Uterus (tissue), 4 donors: ENCODE measurements around the gene OR52E2. TPM values are rescaled to one million over a fixed set of nuclear protein-coding genes. Genes with fewer than 3 reads are reported as not detected.

Source experiments
- DNase-seq, 2 donors: peaks; one replicate each; pipeline ENCODE4 v3.0.0-alpha.2; 2019 to 2020
- H3K27ac ChIP-seq, 2 donors: fragments of 200-600 bp; sonication (generic); 1 replicate in 1 of 2; 2 replicates in 1 of 2; pipeline ENCODE4 v1.5.1; 2016 to 2018
- H3K27me3 ChIP-seq, 2 donors: fragments of 200-600 bp; sonication (generic); one replicate each; pipeline ENCODE4 v1.5.1; 2018 to 2019; ENCODE audit warnings: control low read depth in 1 of 2
- H3K36me3 ChIP-seq, 2 donors: fragments of 200-600 bp; sonication (generic); one replicate each; pipeline ENCODE4 v1.5.1; 2019; ENCODE audit warnings: control low read depth in 1 of 2
- H3K4me1 ChIP-seq, 2 donors: fragments of 200-600 bp; sonication (generic); one replicate each; pipeline ENCODE4 v1.5.1; 2018 to 2019; ENCODE audit warnings: control low read depth in 1 of 2
- H3K4me3 ChIP-seq, 2 donors: fragments of 200-600 bp; sonication (generic); 1 replicate in 1 of 2; 2 replicates in 1 of 2; pipeline ENCODE4 v1.5.1; 2018 to 2019; ENCODE audit warnings: mild to moderate bottlenecking in 1 of 2
- H3K9me3 ChIP-seq, 2 donors: fragments of 200-600 bp; sonication (generic); one replicate each; pipeline ENCODE4 v1.5.1; 2019; ENCODE audit warnings: control low read depth in 1 of 2
- POLR2A ChIP-seq, 2 donors: fragments of 450-650 bp; IDR thresholded peaks; one replicate each; pipeline ENCODE4 v1.6.1; 2016; ENCODE audit warnings: antibody characterized with exemption in 2 of 2, mild to moderate bottlenecking in 1 of 2, moderate library complexity in 1 of 2
- intact Hi-C: fragments of 100-400 bp; cut with DNase I; formaldehyde crosslinking; loops from one replicate; pipeline ENCODE4 v1.15.1; 2023; ENCODE audit warnings: low total_unique reads
- total RNA-seq, 4 donors: library from RNA; depleted of rRNA in 3 of 4; stranded (reverse); fragments of >200 nt in 3 of 4; gene quantifications; one replicate each; pipeline versions ENCODE4 v1.1.0 to v1.2.4, GENCODE V29; 2014 to 2023
- TF ChIP-seq, protein P1 (sequence below), 4 experiments: fragments of 200-600 bp in 2 of 4; fragments of 450-650 bp in 2 of 4; sonication (generic) in 2 of 4; IDR thresholded peaks; one replicate each; pipeline ENCODE4 v1.5.1; 2016 to 2019; ENCODE audit warnings: antibody characterized with exemption in 4 of 4, mild to moderate bottlenecking in 2 of 4, moderate library complexity in 1 of 4
- donor health status: DM: yes; HTN: yes; CAD: no.

OR52E2 gene
- not detected for total RNA-seq

DNA sequence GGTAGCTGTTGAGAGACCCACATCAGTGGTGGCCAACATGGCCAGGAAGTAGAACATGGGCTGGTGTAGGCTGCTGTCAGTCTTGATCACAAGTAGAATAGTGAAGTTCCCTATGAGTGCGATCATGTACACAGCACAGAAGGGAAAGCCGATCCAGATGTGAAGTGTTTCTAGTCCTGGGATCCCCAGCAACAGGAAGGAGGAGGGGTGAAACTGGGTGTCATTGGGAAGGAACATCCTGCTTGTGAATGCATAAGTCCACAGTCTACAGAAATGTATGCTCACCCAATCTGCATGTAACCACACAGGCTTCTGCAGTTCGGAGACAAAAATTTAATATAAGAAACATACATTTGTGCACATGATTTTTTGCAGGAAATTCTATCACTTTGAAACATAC lies at the start of gene OR52E2:
OR52E2 (minus strand) TSS at position 237 of the 400 bp plus-strand sequence; CDS start at position 237, 0 bp downstream.
- no peak for TF ChIP-seq POLR2A (IDR thresholded peaks at IDR 0.05)
- TF ChIP-seq, protein P1, sequence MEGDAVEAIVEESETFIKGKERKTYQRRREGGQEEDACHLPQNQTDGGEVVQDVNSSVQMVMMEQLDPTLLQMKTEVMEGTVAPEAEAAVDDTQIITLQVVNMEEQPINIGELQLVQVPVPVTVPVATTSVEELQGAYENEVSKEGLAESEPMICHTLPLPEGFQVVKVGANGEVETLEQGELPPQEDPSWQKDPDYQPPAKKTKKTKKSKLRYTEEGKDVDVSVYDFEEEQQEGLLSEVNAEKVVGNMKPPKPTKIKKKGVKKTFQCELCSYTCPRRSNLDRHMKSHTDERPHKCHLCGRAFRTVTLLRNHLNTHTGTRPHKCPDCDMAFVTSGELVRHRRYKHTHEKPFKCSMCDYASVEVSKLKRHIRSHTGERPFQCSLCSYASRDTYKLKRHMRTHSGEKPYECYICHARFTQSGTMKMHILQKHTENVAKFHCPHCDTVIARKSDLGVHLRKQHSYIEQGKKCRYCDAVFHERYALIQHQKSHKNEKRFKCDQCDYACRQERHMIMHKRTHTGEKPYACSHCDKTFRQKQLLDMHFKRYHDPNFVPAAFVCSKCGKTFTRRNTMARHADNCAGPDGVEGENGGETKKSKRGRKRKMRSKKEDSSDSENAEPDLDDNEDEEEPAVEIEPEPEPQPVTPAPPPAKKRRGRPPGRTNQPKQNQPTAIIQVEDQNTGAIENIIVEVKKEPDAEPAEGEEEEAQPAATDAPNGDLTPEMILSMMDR (IDR thresholded peaks at IDR 0.05), result no peak
- no peaks in the 10 kb centered on the region for H3K36me3 ChIP-seq
- intact Hi-C loops, result no loop called here
- no peaks in the 10 kb centered on the region for H3K9me3 ChIP-seq
- H3K4me1 ChIP-seq, result no peaks in the 10 kb centered on the region
- H3K27ac ChIP-seq, result no peak within 1 kb of the TSS
- no peak for DNase-seq
- no peaks in the 10 kb centered on the region for H3K27me3 ChIP-seq
- no peak within 1 kb of the TSS for H3K4me3 ChIP-seq

DNA sequence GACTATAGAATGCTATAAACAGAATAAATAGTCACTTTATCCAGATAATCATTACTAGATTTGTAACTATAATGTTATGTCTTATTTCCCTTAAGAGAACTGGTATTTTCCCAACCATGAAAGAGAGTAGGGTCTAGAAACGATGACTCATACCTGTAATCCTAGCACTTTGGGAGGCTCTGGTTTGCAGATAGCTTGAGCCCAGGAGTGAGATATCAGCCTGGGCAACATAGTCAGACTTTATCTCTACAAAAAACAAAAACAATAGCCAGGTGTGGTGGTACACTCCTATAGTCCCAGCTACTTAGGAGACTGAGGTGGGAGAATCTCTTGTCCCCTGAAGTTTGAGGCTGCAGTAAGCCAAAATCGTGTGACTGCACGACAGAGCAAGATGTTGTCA lies 47.9 kb upstream of the OR52E2 start:
- no peak for DNase-seq
- Histone ChIP-seq H3K4me1 (no peaks in the 10 kb centered on the region), H3K27me3 (no peaks in the 10 kb centered on the region), H3K9me3 (no peaks in the 10 kb centered on the region), H3K4me3 (no peak overlapping the region), H3K36me3 (no peaks in the 10 kb centered on the region), H3K27ac (no peak overlapping the region)
- TF ChIP-seq POLR2A (IDR thresholded peaks at IDR 0.05), result no peak
- TF ChIP-seq, protein P1 (IDR thresholded peaks at IDR 0.05), result no peak
- intact Hi-C loops, result no loop called here

DNA sequence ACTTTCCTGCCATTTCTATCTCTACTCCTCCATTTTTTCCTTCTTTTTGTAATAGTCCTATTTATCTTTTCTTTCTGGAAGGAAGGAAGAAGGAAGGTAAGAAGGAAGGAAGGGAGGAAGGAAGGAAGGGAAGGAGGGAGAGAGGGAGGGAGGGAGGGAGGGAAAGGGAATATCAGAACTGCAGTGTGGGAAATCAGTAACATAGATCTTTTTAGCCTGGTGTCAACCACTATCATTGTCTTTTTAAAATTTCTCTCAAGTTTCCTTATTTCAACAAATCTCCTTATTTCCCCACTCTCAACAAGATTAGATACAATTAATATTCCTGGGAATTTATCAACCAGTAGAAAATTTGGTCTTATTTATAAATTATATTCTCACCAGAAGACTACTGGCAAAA lies 43.6 kb upstream of the OR52E2 start:
- no peak for TF ChIP-seq POLR2A (IDR thresholded peaks at IDR 0.05)
- TF ChIP-seq, protein P1 (IDR thresholded peaks at IDR 0.05), result no peak
- intact Hi-C loops, result no loop called here
- no peaks in the 10 kb centered on the region for H3K9me3 ChIP-seq

DNA sequence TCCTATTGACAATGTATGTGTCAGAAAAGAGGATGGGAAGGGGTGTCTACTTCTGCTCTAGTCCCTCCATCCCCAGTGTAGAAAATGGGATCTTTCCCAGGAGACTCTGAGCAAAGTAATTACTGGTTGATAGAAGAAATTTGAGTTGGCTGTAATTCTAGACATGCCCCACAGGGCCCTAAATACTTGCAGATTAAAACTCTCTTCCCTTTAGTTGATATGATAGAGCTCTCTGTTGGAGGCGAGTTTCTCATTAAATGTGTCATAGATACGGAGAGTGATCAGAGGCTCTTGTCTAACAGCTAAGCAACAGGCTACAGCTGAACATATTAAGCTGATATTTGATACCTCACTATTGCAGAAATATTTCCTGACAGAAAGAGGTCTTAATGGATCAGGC lies 42.8 kb upstream of the OR52E2 start:
- intact Hi-C loops, result no loop called here

More for the DNA sequence above, 43.6 kb upstream of the OR52E2 start:
- Histone ChIP-seq H3K36me3 (no peaks in the 10 kb centered on the region), H3K27ac (no peak overlapping the region), H3K4me1 (no peaks in the 10 kb centered on the region), H3K27me3 (no peaks in the 10 kb centered on the region), H3K4me3 (no peak overlapping the region)
- no peak for DNase-seq

DNA sequence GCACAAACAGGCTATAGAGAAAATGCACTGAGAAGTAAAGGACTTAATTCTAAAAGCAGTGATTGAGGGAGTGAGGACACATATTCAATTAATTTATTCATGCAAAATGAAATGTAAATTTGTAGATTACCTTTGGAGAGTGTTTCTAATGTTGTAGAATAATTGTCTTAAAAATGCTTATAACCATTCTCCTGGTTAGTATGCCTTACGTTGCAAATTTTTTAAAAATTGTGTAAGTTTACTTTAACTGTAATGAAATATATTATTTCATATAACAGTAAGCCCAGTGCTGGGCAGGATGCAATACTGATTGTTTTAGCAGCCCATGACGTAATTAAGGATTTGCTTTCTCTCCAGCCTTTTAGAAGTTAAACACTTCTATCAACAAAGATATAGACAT lies 36.6 kb upstream of the OR52E2 start:
- Histone ChIP-seq H3K27me3 (no peaks in the 10 kb centered on the region), H3K4me1 (no peaks in the 10 kb centered on the region), H3K36me3 (no peaks in the 10 kb centered on the region), H3K4me3 (no peak overlapping the region), H3K9me3 (no peaks in the 10 kb centered on the region), H3K27ac (no peak overlapping the region)
- no peak for TF ChIP-seq POLR2A (IDR thresholded peaks at IDR 0.05)
- TF ChIP-seq, protein P1 (IDR thresholded peaks at IDR 0.05), result no peak
- no peak for DNase-seq
- intact Hi-C loops, result no loop called here

More for the DNA sequence above, 42.8 kb upstream of the OR52E2 start:
- no peak overlapping the region for H3K4me3 ChIP-seq
- no peaks in the 10 kb centered on the region for H3K4me1 ChIP-seq
- no peak for DNase-seq
- no peaks in the 10 kb centered on the region for H3K27me3 ChIP-seq
- H3K9me3 ChIP-seq, result no peaks in the 10 kb centered on the region
- no peaks in the 10 kb centered on the region for H3K36me3 ChIP-seq
- TF ChIP-seq, protein P1 (IDR thresholded peaks at IDR 0.05), result no peak
- no peak for TF ChIP-seq POLR2A (IDR thresholded peaks at IDR 0.05)
- H3K27ac ChIP-seq, result no peak overlapping the region
